Measurements from ENCODE around the gene NEIL3.

GRCh38 chr4:177322881-177323280, 13.2 kb downstream of the NEIL3 start:
- TF ChIP-seq, protein P1, sequence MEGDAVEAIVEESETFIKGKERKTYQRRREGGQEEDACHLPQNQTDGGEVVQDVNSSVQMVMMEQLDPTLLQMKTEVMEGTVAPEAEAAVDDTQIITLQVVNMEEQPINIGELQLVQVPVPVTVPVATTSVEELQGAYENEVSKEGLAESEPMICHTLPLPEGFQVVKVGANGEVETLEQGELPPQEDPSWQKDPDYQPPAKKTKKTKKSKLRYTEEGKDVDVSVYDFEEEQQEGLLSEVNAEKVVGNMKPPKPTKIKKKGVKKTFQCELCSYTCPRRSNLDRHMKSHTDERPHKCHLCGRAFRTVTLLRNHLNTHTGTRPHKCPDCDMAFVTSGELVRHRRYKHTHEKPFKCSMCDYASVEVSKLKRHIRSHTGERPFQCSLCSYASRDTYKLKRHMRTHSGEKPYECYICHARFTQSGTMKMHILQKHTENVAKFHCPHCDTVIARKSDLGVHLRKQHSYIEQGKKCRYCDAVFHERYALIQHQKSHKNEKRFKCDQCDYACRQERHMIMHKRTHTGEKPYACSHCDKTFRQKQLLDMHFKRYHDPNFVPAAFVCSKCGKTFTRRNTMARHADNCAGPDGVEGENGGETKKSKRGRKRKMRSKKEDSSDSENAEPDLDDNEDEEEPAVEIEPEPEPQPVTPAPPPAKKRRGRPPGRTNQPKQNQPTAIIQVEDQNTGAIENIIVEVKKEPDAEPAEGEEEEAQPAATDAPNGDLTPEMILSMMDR (IDR thresholded peaks at IDR 0.05; ENCODE audit: borderline replicate concordance, extremely low read depth, low read length, poor library complexity, severe bottlenecking): no peak
- TF ChIP-seq EZH2 (IDR thresholded peaks at IDR 0.05; ENCODE audit: borderline replicate concordance, low read depth, low read length, severe bottlenecking): no peak

Measured in DND-41 (cell line).